NCI-H2081 (cell line): ENCODE measurements around the gene ROGDI.
A peak's percentile ranks its signal among the peaks of the same experiment; 100 is the strongest.

Experiments used
- DNase-seq, 2 experiments: peaks; one replicate each; lab custom pipeline; 2025; lab: John Stamatoyannopoulos, UW

Gene ROGDI

DNA sequence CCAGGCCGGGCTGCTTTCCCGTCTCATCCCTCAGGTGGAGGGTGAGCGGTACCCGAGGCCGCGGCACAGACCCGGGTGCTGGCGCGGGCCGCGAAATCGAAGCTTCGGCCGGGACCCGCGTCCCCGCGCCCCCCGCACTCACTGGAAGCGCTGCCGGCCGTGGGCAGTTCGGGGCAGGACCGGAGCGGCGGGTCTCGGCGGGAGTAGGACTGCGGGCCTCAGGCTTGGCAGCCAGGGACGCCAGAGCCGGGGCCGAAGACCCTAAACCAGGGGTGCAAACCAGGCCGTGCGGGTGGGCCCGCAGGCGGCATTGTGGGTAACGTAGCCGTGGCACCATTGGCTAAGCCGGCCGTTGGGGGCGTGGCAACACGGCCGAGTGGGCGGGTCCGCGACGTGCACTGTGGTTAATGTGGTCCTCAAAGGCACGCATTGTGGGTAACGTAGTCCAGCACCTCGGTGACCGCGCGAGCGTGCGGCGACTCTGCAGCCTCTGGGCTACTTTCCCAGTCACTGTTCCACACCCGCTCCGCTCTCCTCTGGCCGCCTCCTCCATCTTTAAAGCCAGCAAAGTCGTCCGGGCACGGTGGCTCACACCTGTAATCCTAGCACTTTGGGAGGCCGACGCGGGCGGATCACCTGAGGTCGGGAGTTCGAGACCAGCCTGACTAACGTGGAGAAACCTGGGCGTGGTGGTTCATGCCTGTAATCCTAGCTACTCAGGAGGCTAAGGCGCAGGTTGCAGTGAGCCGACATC, 35.4 kb downstream of the ROGDI start, which contains the start of gene ZNF500:
ZNF500 (minus strand) TSS at position 288 of the 754 bp plus-strand sequence. CDS start 1,184 bp downstream, outside the sequence.
- DNase-seq = peak; percentile 96 to 98

DNA sequence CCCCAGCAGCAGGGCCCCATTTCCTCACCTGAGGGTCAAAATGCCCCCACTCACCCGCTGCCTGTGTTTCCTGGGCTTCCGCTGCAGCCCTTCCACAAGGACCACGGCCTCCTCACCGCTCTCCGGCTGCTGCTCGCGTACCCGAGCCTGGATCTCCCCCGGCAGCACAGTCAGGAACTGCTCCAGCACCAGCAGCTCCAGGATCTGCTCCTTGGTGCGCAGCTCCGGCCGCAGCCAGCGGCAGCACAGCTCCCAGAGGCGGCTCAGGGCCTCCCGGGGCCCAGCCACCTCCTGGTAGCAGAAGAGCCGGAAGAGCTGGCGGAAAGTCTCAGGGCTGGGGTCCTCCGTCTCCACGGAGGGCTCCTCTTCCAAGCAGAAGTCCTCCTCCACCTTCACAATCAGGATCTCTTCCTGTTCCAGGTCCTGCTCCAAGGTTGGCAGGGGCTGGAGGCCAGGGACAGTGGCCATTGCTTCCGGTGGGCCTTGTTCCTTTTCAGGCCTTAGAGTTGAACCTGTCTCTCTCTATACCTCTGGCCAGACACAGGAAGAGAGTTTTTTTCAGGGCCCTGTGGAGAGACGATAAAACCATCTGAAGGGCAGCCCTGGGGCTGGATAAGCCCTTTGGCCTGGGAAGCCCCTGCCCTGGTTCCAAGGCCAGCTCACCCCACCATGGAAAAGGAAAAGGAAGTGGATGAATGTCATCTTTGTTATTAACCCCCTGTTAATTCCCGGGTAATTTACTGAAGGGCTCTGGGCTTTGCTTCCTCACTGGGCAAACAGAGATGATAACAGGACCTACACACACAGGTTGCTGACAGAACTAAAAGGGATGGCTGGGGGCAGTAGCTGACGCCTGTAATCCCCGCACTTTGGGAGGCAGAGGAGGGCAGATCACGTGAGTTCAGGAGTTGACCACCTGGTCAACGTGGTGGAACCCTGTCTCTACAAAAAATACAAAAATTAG, 36.6 kb downstream of the ROGDI start:
- no peak for DNase-seq

DNA sequence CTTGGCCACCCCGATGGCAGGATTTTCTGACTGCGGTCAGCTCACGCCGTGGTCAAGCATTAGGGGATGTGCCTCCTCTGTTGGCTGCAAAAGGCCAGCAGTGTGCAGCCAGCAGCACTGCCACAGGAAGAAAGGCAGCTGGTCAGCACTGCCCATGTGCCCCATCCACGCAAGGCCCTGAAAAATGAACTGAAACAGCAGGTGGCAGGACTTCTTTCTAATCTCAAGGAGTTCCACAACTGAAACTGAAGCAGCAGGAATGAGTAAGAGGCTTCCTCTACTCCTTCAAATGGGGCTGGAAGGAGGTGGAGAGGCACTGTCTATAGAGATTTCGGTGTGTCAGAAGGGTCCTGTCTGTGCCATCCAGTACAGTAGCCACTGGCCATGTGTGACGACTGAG, 38.6 kb downstream of the ROGDI start:
- DNase-seq = no peak

DNA sequence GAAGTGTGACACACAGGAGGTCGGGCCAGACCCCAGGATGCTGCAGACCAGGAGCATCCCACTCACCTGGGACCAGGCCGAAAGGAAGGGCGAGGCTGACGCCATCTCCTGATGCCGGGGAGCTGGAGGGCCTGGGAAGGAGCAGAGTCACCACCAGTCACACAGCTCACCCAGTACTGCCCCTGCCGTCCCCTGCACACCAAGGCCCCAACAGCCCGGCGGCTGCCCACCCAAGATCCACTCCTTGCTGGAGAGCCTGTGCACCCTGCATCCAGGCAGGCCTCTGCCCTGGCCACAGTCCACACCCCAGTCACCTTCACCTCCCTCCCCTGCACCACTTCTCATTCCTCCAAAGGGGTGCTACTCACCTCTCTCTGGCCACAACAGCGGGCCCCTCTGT, 40.2 kb downstream of the ROGDI start:
- no peak for DNase-seq

DNA sequence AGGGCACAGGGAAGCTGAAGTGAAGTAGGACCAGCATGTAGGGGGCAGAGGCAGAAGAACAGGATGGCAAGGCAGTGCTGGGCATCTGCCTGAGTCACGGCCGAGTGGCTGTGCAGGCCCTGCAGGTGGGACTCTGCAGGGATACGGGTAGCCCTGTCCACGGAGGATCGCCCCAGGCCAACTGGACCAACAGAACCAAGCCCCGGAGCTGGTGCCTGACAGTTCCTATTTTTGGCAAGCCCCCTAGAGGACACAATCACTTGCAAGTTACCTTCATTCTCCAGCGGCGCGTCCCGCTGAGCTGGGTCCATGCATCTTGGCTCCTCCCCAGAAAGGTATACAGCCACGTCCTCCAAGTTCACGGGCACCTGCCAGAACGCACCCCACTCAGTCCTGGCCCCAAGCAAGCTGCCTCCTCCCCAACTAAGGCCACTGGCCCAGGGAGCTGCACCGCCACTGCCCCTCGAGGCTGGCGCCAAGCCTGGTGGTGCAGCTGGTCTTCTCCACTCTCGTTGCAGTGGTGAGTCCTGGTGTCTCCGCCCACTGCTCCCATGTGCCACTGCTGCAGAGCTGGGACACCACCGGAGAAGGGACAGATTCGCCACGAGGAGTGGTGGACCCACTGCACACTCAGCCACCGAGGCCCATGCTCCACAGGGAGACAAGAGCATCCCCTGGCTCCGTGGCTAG, 42.1 kb downstream of the ROGDI start:
- DNase-seq = no peak

DNA sequence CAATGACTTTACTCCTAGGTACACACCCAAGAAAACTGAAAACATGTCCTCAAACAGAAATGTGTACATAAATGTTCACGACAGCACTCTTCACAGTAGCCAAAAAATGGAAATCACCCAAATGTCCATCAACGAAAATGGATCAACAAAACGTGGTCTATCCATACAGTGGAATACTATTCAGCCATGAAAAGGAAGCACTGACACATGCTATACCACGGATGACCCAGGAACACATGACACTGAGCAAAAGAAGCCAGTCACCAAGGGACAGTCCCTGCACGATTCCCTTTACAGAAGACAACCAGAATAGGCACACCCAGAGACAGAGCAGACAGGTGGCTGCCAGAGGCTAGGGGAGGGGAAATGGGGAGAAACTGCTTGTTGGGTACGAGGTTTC, 46.7 kb downstream of the ROGDI start:
- DNase-seq = no peak

DNA sequence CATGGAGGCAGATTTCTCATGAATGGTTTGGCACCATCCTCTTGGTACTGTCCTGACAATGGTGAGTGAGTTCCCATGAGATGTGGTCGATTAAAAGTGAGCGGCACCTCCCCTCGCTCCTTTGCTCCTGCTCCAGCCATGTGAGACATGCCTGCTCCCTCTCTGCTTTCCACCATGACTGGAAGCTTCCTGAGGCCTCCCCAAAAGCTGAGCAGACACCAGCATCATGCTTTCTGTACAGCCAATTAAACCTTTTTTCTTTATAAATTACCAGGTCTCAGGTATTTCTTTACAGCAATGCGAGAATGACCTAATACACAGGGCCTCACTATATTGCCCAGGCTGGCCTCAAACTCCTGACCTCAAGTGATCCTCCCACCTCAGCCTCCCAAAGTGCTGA, 47.6 kb downstream of the ROGDI start:
- no peak for DNase-seq

DNA sequence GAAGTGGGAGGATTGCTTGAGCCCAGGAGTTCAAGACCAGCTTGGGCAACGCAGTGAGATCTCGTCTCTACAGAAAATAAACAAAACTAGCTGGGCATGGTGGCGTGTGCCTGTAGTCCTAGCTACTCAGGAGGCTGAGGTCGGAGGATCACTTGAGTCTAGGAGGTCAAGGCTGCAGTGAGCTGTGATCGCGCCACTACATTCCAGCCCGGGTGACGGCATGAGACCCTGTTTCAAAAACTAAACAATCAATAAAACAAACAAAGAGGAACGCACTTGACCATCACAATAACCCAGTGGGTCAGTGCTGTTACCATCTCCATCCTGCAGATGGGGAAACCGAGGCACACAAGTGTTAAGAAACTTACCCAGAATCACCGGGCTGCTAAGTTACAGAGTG, 49.2 kb downstream of the ROGDI start:
- no peak for DNase-seq

DNA sequence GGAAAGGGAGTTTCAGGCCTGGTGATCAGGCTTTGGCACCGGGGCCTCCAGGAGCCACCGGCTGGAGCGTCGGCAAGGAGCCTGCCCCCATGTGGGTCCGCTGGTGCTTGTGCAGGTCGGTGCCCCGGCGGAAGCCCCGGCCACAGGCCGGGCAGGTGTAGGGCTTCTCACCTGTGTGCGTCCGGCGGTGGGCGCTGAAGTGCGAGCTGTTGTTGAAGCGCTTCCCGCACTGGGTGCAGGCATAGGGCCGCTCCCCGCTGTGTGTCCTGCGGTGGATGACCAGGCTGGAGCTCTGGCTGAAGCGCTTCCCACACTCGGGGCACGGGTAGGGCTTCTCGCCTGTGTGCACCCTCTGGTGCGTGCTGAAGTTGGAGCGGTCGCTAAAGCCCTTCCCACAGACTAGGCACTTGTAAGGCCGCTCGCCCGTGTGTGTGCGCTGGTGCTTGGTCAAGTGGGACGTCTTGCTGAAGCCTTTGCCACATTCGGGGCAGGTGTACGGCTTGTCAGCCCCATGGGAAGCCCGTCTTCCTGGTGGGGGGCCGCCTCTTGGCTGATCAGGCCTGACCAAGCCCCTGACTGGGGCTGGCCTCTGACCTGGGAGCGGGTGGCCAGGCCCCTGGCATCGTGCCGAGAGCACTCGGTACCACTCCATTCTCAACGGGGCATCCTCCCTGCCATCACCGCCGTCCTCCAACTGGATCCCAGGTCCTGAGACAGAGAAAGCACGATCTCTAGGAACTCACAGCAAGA, 49.9 kb downstream of the ROGDI start:
- no peak for DNase-seq

DNA sequence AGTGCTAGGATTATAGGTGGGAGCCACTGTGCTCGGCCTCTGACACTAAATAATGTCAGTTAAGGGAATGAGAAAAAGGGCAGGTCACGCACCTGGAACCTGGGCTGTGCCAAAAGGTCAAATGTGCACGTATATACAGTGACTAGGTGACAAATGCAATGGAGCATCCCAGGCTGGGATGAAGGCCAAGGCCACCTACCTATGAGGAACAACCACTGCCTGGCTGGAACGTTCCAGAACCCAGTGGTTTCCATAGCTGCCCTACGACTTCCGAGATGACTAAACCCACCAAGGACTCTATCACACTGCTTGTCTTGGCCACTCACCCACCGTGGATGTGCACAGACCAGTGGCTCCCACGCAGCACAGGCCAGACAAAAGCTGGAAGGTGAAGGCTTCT, 51.5 kb downstream of the ROGDI start:
- DNase-seq = no peak

DNA sequence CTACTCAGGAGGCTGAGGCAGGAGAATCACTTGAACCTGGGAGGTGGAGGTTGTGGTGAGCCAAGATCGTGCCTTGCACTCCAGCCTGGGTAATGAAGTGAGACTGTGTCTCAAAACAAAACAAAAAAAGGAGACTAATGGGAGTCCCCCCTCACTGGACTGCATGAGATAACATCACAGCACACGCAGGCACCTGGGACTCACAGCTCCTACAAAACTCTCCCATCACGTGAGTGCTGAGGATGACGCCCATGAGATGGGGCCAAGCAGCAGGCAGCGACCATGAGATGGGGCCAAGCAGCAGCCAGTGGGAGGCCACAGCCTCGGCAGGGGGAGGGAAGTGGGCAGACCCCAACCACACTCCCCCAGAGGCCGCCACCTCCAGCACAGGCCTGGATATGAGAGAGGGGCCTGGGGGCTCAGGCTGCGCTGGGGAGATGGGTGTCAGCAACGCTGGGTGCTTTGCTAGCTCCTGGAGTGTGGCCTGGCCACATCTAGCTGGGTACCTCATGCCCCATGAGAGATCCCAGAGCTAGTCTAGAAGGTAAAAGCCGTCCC, 52.7 kb downstream of the ROGDI start:
- DNase-seq = no peak

DNA sequence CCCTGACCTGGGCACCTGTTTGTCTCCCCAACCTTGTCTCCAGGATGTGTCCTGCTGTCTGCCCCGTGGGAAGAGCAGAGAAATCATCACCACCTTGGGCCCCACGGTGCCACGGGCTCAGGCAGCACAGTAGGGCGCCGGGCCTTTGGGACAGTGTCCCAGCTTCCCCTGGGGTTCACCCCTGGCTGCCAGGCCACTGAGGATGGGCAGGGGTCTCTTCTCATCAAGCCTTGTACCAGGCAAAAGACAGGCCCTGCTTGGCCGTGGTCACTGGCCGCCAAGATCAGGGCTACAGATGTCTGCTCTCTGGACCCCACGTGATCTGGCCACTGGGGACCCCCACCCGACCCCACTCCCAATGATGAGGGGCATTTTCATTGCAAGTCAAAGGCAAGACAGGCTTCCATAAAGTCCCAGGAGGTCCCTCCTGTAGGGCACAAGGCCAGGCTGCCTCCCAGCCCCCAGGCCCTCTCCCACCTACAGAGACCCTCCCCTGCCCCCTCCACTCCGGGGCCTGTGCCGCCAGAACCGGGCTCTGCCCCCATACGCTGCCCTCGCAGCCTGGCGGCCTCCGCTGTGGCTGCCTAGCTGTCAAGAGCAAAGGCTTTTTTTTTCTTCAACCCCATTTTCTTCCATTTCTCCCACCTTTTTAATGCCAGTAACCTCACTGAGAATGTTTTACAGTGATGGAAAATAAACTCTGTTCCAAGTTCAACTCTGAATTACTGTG, 53.6 kb downstream of the ROGDI start:
- no peak for DNase-seq

DNA sequence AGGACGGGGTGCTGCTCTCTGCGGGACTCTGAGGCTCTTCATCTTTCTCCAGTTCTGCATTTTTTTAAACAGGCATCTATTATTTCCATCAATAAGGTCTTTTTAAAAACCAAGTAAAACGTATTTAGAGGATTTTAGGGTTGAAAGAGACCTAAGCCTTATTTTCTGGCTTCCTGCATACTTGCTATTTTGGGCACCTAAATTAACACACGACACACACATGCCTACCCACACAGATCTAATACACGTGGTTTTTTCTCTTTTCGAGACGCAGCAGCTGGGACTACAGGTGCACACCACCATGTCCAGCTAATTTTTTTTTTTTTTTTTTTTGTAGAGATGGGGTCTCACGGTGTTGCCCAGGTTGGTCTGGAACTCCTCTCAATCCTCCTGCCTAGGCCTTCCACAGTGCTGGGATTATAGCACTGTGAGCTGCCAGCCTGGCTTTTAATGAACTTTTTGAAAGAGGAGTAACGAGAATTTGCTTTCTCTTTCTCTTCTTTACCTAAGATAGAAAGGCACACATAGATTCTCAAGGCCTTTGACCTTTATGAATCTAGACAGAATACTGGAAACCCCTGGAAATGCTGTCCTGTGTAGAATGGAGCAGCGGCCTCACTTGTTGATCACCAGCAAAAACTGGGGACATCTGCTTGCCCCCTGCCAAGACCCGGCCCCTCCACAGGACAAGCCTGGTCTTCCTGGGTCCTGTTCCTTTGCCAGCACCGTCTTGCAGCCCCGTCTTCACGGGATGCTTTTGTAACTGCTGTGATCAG, 54.3 kb downstream of the ROGDI start:
- no peak for DNase-seq

DNA sequence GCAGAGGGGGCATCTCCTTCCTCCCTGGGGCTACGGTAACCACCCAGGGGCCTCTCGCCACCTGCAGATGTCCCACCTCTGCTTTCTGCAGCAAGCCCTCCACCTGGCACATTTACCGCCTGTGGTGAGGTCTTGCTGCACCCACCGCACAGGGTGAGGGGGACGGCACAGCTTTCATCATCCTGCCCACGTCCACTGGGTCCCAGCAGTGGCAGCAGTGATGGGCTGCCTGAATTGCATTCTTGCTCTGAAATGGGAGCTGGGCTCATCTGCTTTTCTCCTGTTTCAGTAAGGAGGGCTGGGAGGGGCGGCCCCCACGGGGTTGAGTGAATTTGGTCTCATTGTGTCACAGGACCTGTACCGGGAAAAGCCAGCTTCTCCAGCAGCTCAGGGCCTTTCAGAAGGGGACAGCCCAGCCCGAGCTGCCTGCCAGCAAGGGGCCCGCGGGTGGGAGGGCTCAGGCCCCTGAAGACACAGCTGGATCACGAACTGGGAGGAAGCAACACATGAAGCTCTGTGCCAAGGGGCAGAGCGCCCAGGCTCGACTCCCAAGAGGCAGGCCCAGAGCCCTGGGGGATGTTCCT, 55.4 kb downstream of the ROGDI start:
- DNase-seq = no peak
